Measurements from ENCODE around the gene DUSP1. TPM values are rescaled to one million over a fixed set of nuclear protein-coding genes. Genes with fewer than 3 reads are reported as not detected.
"Not testable (repeated sequence)": the region's sequence is repeated elsewhere in the genome, so short reads cannot be mapped to it uniquely, and the experiment has no call there.

DUSP1 gene
- total and polyA plus RNA-seq, 2 of the 13 experiments (the other 11 are each of a cell fraction or from before 2014, with no cell fraction given): 27.1 to 55.5 TPM

GRCh38 chr5:172783319-172783718 lies 12.3 kb upstream of the DUSP1 start:
- POLR2A ChIA-PET: interaction anchor here (0.8 to 1.2 kb wide), 4 partner anchors 11 to 24 kb away, joined by 3 to 5 read pairs (median 4); no protein-coding TSS in a partner anchor
- H3K4me3 ChIP-seq (replicated peaks in 1 of 3; ENCODE audit: insufficient read depth in 1 of 3, low read depth in 2 of 3, low read length in 3 of 3); intact Hi-C loops (cut with micrococcal nuclease; ENCODE audit: unreplicated experiment); H2AFZ ChIP-seq (ENCODE audit: low read length); H3K27ac ChIP-seq (ENCODE audit: extremely low read length, insufficient read depth, low read length); H3K4me2 ChIP-seq (ENCODE audit: low read depth, low read length); FAIRE-seq; H3K9ac ChIP-seq (ENCODE audit: insufficient read depth, low read depth, low read length); H3K79me2 ChIP-seq (ENCODE audit: insufficient read depth, low read length); ATAC-seq; CTCF ChIA-PET (ENCODE audit: low intra/inter-chr PET ratio, low total read pairs); in situ Hi-C loops (cut with HindIII; ENCODE audit: extremely low pct_ligation_motif_present, low pct_unique_long_range_greater_than_20kb); H3K27me3 ChIP-seq (ENCODE audit: control insufficient read depth in 1 of 2, insufficient read depth in 2 of 2, low read length in 2 of 2); DNase-seq (ENCODE audit: low spot score); BruUV-seq (replicated peaks); H4K20me1 ChIP-seq (ENCODE audit: insufficient read depth, low read length); H3K9me3 ChIP-seq (ENCODE audit: low read length); H3K36me3 ChIP-seq (replicated peaks in 1 of 2; ENCODE audit: control insufficient read depth in 1 of 2, insufficient read depth in 2 of 2, low read length in 2 of 2): not testable (repeated sequence)
- 99% methylated on average over 5 of the region's 5 CpGs for WGBS (ENCODE audit: low lambda C conversion rate)
- peak; percentile 84 for TF ChIP-seq ZNF121 (CRISPR knock-in tag; IDR thresholded peaks at IDR 0.05)
- peaks cover 85% of the 10 kb centered on the region for H3K4me1 ChIP-seq (ENCODE audit: insufficient read depth, low read length)

- DNase-seq (ENCODE audit: low spot score) (peak; percentile 86), FAIRE-seq (no peak), ATAC-seq (peak; percentile 45)
- 45% methylated on average over 7 of the region's 7 CpGs for WGBS (ENCODE audit: low lambda C conversion rate)
- POLR2A ChIA-PET: interaction anchor here (0.8 to 1.2 kb wide), 5 partner anchors 10 to 25 kb away, joined by 3 to 5 read pairs (median 4); partner anchors contain the start of gene DUSP1
- Histone ChIP-seq H4K20me1 (ENCODE audit: insufficient read depth, low read length) (no peaks in the 10 kb centered on the region), H2AFZ (ENCODE audit: low read length) (no peak overlapping the region), H3K4me3 (replicated peaks in 1 of 3; ENCODE audit: insufficient read depth in 1 of 3, low read depth in 2 of 3, low read length in 3 of 3) (no peak overlapping the region), H3K4me2 (ENCODE audit: low read depth, low read length) (peak overlapping the region; percentile 40), H3K36me3 (replicated peaks in 1 of 2; ENCODE audit: control insufficient read depth in 1 of 2, insufficient read depth in 2 of 2, low read length in 2 of 2) (no peaks in the 10 kb centered on the region), H3K27me3 (ENCODE audit: control insufficient read depth in 1 of 2, insufficient read depth in 2 of 2, low read length in 2 of 2) (no peaks in the 10 kb centered on the region), H3K79me2 (ENCODE audit: insufficient read depth, low read length) (no peaks in the 10 kb centered on the region), H3K27ac (ENCODE audit: extremely low read length, insufficient read depth, low read length) (peak overlapping the region; percentile 41), H3K9me3 (ENCODE audit: low read length) (no peaks in the 10 kb centered on the region), H3K9ac (ENCODE audit: insufficient read depth, low read depth, low read length) (no peak overlapping the region; the same call in 1 of the 2 replicates), H3K4me1 (ENCODE audit: insufficient read depth, low read length) (peaks cover 85% of the 10 kb centered on the region)
- CTCF ChIA-PET (ENCODE audit: low intra/inter-chr PET ratio, low total read pairs): no interaction called here
- intact Hi-C loops (cut with micrococcal nuclease; ENCODE audit: unreplicated experiment) (no loop called here), in situ Hi-C loops (cut with HindIII; ENCODE audit: extremely low pct_ligation_motif_present, low pct_unique_long_range_greater_than_20kb) (no loop called here)
- BruUV-seq (replicated peaks): no TSS peak
- TF ChIP-seq HIC2 (CRISPR knock-in tag; IDR thresholded peaks at IDR 0.05; ENCODE audit: low read depth): no peak
- TF ChIP-seq STAG1 (CRISPR knock-in tag; IDR thresholded peaks at IDR 0.05): peak; percentile 15; the same call in 1 of the 2 replicates
- TF ChIP-seq ARID2 (CRISPR knock-in tag; IDR thresholded peaks at IDR 0.05; ENCODE audit: borderline replicate concordance): no peak
- TF ChIP-seq, protein P1, sequence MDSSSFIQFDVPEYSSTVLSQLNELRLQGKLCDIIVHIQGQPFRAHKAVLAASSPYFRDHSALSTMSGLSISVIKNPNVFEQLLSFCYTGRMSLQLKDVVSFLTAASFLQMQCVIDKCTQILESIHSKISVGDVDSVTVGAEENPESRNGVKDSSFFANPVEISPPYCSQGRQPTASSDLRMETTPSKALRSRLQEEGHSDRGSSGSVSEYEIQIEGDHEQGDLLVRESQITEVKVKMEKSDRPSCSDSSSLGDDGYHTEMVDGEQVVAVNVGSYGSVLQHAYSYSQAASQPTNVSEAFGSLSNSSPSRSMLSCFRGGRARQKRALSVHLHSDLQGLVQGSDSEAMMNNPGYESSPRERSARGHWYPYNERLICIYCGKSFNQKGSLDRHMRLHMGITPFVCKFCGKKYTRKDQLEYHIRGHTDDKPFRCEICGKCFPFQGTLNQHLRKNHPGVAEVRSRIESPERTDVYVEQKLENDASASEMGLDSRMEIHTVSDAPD (CRISPR knock-in tag; IDR thresholded peaks at IDR 0.05): peak; percentile 78; the same call in 1 of the 2 replicates
- peak; percentile 76 for TF ChIP-seq RCOR2 (CRISPR knock-in tag; IDR thresholded peaks at IDR 0.05)
- TF ChIP-seq SIX1 (CRISPR knock-in tag; IDR thresholded peaks at IDR 0.05; ENCODE audit: borderline replicate concordance): peak; percentile 34; the same call in 1 of the 2 replicates
- no peak for TF ChIP-seq ZNF720 (CRISPR knock-in tag; IDR thresholded peaks at IDR 0.05)
- peak; percentile 27 for TF ChIP-seq HNRNPLL (IDR thresholded peaks at IDR 0.05; ENCODE audit: low read depth, low read length, poor library complexity, severe bottlenecking)
- TF ChIP-seq, protein P2, sequence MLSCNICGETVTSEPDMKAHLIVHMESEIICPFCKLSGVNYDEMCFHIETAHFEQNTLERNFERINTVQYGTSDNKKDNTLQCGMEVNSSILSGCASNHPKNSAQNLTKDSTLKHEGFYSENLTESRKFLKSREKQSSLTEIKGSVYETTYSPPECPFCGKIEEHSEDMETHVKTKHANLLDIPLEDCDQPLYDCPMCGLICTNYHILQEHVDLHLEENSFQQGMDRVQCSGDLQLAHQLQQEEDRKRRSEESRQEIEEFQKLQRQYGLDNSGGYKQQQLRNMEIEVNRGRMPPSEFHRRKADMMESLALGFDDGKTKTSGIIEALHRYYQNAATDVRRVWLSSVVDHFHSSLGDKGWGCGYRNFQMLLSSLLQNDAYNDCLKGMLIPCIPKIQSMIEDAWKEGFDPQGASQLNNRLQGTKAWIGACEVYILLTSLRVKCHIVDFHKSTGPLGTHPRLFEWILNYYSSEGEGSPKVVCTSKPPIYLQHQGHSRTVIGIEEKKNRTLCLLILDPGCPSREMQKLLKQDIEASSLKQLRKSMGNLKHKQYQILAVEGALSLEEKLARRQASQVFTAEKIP (CRISPR knock-in tag; IDR thresholded peaks at IDR 0.05; ENCODE audit: borderline replicate concordance): no peak
- no peak for TF ChIP-seq HIVEP1 (CRISPR knock-in tag; IDR thresholded peaks at IDR 0.05)
- peak; percentile 76 for TF ChIP-seq MED1 (CRISPR knock-in tag; IDR thresholded peaks at IDR 0.05)
Observed at GRCh38 chr5:172782169-172783039, 11.4 kb upstream of the DUSP1 start.
